Stimulated activated CD4-positive, alpha-beta T cell treated with anti-CD3 and anti-CD28 coated beads, Interleukin-12 subunit alpha, Interleukin-12 subunit beta, amount 100 ng/mL, for 48 hours (primary cell): Measurements from ENCODE around the gene MARF1.
"Not testable (repeated sequence)": the region's sequence is repeated elsewhere in the genome, so short reads cannot be mapped to it uniquely, and the experiment has no call there.

Source experiments
- DNase-seq, 3 donors: peaks; one replicate each; pipeline ENCODE4 v3.0.0-alpha.2; 2020; ENCODE audit warnings: low read depth in 2 of 3, low spot score in 1 of 3

MARF1 gene

GRCh38 chr16:15652293-15653001 is 9.5 kb upstream of the MARF1 start:
- no peak for DNase-seq

GRCh38 chr16:15650698-15651171 is 7.8 kb upstream of the MARF1 start:
- DNase-seq: peak in 2 of 3 donors; percentile 19 to 38

- DNase-seq: peak; percentile 68 to 87 (median 71)
Measured at GRCh38 chr16:15650019-15650697, 7.2 kb upstream of the MARF1 start, which contains the start of gene NDE1. NDE1 (plus strand) TSS chr16:15650245; CDS start chr16:15664779, 14,534 bp downstream.

DNA sequence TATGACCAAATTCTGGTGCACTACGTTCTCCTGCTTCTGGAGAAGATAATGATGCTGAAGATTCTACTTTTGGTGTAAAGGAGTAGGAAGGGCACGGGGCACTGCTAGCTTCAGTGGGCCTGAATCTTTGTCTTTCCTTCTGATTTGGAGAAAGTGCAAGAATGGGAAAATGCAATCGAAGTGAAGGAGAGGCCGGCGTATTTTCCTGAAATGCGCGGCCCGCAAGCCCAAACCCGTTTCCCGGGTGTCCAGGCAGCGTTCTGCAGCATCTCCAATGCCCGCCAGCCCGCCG is 6.7 kb upstream of the MARF1 start:
- no peak for DNase-seq

DNA sequence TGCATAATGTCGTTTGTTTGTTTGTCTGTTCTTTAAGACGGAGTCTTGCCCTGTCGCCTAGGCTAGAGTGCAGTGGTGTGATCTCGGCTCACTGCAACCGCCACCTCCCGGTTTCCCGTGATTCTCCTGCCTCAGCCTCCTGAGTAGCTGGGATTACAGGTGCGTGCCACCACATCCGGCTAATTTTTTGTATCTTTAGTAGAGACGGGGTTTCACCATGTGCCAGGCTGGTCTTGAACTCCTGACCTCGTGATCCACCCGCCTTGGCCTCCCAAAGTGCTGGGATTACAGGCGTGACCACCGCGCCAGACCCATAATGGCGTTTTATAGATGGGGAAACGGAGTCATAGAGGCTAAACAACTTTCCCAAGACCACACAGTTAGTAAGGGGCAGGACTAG is 6.4 kb upstream of the MARF1 start:
- not testable (repeated sequence) for DNase-seq

DNA sequence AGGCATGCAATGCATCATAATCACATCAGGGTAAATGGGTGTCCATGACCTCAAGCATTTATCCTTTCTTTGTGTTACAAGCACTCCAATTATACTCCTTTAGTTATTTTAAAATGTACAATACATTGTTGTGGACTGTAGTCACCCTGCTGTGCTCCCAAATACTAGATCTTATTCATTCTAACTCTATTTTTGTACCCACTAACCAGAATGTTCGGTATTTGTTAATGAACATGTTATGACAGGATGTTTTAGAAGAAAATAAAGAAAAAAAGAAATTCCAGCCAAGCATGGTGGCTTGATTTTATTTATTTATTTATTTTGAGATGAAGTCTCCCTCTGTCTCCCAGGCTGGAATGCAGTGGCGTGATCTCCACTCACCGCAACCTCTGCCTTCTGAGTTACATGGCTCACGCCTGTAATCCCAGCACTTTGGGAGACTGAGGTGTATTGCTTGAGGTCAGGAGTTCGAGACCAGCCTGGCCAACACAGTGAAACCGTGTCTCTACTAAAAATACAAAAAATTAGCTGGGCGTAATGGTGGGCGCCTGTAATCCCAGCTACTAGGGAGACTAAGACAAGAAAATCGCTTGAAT is 5.3 kb upstream of the MARF1 start:
- DNase-seq: no peak

- no peak for DNase-seq
Measured at GRCh38 chr16:15647294-15648014, 4.5 kb upstream of the MARF1 start.

DNA sequence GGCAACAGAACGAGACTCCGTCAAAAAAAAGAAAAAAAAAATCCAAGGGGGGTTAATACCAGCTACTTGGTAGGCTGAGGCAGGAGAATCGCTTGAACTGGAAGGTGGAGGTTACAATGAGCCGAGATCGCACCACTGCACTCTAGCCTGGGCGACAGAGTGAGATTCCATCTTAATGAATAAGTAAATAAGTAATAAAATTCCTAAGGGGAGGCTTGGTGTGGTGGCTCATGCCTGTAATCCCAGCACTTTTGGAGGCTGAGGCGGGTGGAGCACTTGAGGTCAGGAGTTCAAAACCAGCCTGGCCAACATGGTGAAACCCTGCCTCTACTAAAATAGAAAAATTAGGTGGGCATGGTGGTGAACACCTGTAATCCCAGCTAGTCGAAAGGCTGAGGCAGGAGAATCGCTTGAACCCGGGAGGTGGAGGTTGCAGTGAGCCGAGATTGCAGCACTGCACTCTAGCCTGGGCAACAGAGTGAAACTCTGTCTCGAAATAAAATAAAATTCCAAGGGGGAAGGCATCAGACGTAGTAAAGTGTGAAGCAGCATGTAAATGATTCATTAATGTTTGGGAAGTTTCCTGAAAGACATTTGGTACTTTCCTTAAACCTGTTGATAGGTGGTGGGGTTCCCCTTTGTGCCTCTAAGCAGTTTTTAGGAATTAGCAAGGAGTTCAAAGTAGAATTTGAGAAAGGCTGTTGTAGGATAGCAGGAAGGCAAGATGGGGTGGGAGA is 3.8 kb upstream of the MARF1 start:
- DNase-seq: not testable (repeated sequence)

DNA sequence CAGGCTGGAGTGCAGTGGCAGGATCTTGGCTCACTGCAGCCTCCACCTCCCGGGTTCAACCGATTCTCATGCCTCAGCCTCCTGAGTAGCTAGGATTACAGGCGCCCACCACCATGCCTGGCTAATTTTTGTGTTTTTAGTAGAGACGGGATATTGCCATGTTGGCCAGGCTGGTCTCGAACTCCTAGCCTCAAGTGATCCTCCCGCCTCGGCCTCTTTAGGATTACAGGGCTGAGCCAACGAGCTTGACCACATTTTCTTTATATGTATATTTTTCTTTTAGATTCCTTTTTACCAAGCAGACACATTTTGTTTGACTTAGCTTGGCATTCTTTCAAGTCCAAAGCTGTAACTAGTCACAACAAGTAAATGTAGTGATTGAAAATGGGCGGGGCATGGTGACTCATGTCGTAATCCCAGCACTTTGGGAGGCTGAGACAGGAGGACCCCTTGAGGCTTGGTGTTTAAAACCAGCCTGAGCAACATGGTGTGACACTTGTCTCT is 2.1 kb upstream of the MARF1 start:
- DNase-seq: peak in 2 of 3 donors; percentile 23 to 26

GRCh38 chr16:15644267-15644961 is 1.5 kb upstream of the MARF1 start:
- DNase-seq: no peak

DNA sequence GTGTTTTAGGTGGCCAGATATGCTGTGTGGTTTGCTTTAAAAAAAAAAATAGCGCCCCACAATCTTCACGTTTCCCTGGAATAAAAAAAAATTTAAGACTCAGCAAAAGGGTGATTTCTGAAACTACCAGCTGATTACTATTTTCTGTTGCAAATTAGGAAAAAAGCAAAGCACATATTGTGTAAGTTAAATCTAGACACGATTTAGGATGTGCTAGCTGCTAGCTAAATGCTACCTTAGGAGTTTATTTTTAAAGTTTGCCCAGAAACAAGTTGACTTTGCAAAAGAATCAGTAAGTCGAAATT is 944 bp upstream of the MARF1 start:
- DNase-seq: no peak

GRCh38 chr16:15642557-15643047 is 352 bp downstream of the MARF1 start:
- DNase-seq: peak; percentile 60 to 80 (median 65)

DNA sequence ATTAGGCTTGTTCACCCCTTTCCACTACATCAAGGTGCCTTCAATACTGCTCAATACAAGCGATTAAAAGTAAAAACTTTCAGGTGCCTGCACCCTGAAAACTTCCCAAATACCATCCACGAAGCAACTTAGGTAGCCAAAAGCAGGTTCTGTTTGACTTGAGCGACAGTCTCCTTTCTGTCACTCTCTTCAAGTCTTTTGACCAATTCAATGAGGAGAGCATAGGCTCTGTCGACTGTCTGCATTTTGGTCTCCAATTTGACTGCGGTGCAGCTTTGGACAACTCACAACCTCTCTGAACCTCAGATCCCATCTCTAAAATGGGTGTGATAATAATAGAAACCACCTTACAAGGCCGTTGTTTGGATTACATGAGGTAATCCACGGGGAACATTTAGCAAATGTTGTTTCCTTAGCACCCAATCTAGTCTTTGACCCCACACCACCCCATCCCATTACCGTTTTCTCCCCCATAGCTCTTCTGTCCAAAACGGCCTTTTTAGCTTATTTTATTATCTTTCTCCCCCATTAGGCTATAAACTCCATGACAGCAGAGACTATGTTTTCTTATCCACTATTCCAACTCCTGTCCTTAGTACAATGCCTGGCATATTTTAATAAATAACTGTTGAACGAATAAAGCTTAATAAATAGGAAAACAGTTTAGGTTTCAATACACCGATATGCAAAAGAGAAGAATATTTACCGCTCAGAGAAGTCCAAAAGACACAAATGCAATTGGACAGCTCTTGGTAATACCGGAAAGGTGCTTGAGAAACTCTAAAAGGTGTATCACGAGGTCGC is 999 bp downstream of the MARF1 start:
- no peak for DNase-seq

DNA sequence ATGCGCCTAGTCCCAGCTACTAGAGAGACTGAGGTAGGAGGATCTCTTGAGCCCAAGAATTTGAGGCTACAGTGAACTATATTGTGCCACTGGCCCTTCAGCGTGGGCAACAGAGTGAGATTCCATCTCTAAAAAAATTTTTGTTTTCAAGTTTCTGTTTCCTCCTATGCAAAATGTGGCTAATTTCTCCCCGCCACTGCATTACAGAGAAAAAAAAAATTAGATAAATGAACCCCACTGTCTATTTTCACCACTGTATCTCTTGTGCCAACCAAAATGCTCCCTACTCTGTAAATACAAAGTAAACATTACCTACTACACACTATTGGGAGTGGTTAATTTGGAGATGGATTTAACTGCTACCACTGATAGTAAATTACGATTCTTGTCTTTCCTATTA is 2.0 kb downstream of the MARF1 start:
- no peak for DNase-seq

- DNase-seq: peak in 1 of 3 donors; percentile 17
Measured at GRCh38 chr16:15639061-15639568, 3.8 kb downstream of the MARF1 start.

GRCh38 chr16:15636392-15636873 is 6.5 kb downstream of the MARF1 start:
- no peak for DNase-seq

DNA sequence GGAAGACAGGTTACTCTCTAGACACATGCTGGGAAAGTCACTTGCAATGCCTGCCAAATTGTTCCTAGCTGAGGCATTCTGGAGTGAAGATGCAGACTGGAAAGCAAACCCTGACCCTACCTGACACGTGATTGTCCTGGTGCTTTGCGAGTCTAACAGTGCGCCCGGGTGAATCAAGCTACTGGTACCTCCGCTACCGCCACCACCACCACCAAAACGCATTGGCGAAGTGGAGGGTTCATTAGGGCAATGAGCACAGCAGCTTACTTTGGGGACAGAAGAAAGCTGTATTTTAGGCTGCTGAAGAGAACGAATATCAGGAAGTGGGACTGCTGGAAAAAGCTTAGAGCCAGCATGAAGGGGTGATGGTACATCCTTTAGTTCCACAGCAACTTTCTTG is 7.0 kb downstream of the MARF1 start:
- DNase-seq: no peak

DNA sequence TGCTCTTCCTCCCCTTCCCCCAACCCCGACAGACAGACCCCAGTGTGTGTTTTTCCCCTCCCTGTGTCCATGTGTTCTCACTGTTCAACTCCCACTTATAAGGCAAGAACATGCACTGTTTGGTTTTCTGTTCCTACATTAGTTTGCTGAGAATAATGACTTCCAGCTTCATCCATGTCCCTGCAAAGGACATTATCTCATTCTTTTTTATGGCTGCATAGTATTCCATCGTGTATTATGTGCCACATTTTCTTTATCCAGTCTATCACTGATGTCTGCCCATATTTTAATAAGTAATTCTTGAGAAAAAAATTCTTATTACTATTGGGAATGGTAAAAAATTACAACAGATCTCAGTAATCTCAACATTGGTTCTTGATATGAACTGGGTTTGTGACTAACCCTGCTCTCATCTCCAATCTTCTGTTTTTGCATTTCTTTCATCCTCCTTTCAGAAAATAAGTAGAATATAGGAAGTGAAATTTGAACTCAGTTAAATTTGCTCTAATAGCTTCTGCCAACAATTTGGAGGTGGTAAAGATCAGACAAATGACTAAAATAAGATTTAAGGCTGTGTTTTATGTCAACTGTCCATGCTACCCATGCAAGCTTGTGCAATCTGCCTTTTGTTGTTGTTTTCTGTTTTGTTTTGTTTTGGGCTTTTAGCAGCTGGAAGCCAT is 11.1 kb downstream of the MARF1 start:
- no peak for DNase-seq
